WTC11 (cell line): ENCODE measurements around the gene TDRD9.

Experiments used
- ETV6 ChIP-seq: sonication (generic); formaldehyde crosslinking; IDR thresholded peaks from 2 replicates; pipeline ENCODE4 v1.8.1; 2022; ENCODE audit warnings: mild to moderate bottlenecking, missing genetic modification reagents
- JAZF1 ChIP-seq: fragments of 250-450 bp; sonication (Bioruptor Pico); IDR thresholded peaks from 2 replicates; pipeline ENCODE4 v1.9.0; 2021; ENCODE audit warnings: moderate library complexity, mild to moderate bottlenecking, inconsistent platforms
- OVOL2 ChIP-seq: fragments of 250-450 bp; sonication (Bioruptor Pico); IDR thresholded peaks from 2 replicates; pipeline ENCODE4 v1.9.0; 2021; ENCODE audit warnings: mild to moderate bottlenecking, borderline replicate concordance
- ZNF317 ChIP-seq: sonication (generic); formaldehyde crosslinking; IDR thresholded peaks from 2 replicates; pipeline ENCODE4 v1.8.1; 2023; ENCODE audit warnings: low read depth, mild to moderate bottlenecking, moderate library complexity, missing genetic modification reagents, borderline replicate concordance
- ZNF423 ChIP-seq: fragments of 250-450 bp; sonication (Bioruptor Pico); IDR thresholded peaks from 2 replicates; pipeline ENCODE4 v2.1.2; 2022; ENCODE audit warnings: mild to moderate bottlenecking, moderate library complexity
- TF ChIP-seq, protein P1 (sequence below): fragments of 250-450 bp; sonication (Bioruptor Pico); IDR thresholded peaks from 2 replicates; pipeline ENCODE4 v2.1.2; 2022; ENCODE audit warnings: mild to moderate bottlenecking, moderate library complexity
- TF ChIP-seq, protein P2 (sequence below): sonication (generic); formaldehyde crosslinking; IDR thresholded peaks from 2 replicates; pipeline ENCODE4 v1.8.0; 2022; ENCODE audit warnings: mild to moderate bottlenecking, missing genetic modification reagents
- TF ChIP-seq, protein P3 (sequence below): fragments of 200-600 bp; IDR thresholded peaks from 2 replicates; pipeline ENCODE4 v1.8.0; 2022; ENCODE audit warnings: antibody characterized with exemption
- TF ChIP-seq, protein P4 (sequence below): sonication (generic); formaldehyde crosslinking; conservative IDR thresholded peaks from 2 replicates; pipeline ENCODE4 v1.8.1; 2022; ENCODE audit warnings: mild to moderate bottlenecking, missing genetic modification reagents
- TF ChIP-seq, protein P5 (sequence below): sonication (generic); formaldehyde crosslinking; IDR thresholded peaks from 2 replicates; pipeline ENCODE4 v1.8.0; 2022; ENCODE audit warnings: mild to moderate bottlenecking, missing genetic modification reagents
- TF ChIP-seq, protein P6 (sequence below): sonication (generic); formaldehyde crosslinking; IDR thresholded peaks from 2 replicates; pipeline ENCODE4 v1.8.1; 2022; ENCODE audit warnings: mild to moderate bottlenecking, missing genetic modification reagents, moderate library complexity, borderline replicate concordance
- TF ChIP-seq, protein P7 (sequence below): sonication (generic); formaldehyde crosslinking; IDR thresholded peaks from 2 replicates; pipeline ENCODE4 v1.8.1; 2022; ENCODE audit warnings: mild to moderate bottlenecking, moderate library complexity, missing genetic modification reagents
- TF ChIP-seq, protein P8 (sequence below): sonication (generic); formaldehyde crosslinking; IDR thresholded peaks from 2 replicates; pipeline ENCODE4 v1.8.1; 2023; ENCODE audit warnings: mild to moderate bottlenecking, missing genetic modification reagents, borderline replicate concordance

DNA sequence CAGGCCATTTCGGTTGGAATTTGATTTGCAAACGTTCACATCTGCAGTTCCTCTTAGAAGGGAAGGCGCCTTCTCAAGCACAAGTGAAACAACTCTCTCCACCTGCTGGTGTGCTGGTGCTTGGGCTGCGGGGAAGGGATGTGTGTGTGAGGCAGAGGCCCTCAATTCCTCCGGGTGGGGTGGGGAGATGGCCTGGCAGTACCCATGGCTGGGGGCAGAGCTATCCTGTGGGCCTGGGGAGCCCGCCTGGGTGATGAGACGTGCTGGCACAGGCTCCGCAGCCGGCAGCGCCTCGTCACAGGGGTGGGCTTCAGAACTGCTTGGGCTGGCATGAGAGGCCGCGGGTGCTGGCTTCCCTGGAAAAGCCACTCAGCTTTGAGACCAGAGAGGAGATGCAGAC lies 28.9 kb upstream of the TDRD9 start:
- no peak for TF ChIP-seq ZNF317
- TF ChIP-seq, protein P1, sequence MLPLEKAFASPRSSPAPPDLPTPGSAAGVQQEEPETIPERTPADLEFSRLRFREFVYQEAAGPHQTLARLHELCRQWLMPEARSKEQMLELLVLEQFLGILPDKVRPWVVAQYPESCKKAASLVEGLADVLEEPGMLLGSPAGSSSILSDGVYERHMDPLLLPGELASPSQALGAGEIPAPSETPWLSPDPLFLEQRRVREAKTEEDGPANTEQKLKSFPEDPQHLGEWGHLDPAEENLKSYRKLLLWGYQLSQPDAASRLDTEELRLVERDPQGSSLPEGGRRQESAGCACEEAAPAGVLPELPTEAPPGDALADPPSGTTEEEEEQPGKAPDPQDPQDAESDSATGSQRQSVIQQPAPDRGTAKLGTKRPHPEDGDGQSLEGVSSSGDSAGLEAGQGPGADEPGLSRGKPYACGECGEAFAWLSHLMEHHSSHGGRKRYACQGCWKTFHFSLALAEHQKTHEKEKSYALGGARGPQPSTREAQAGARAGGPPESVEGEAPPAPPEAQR: no peak
- no peak for TF ChIP-seq ETV6 (CRISPR knock-in tag)
- TF ChIP-seq, protein P2, sequence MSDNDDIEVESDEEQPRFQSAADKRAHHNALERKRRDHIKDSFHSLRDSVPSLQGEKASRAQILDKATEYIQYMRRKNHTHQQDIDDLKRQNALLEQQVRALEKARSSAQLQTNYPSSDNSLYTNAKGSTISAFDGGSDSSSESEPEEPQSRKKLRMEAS (CRISPR knock-in tag): no peak
- TF ChIP-seq, protein P3, sequence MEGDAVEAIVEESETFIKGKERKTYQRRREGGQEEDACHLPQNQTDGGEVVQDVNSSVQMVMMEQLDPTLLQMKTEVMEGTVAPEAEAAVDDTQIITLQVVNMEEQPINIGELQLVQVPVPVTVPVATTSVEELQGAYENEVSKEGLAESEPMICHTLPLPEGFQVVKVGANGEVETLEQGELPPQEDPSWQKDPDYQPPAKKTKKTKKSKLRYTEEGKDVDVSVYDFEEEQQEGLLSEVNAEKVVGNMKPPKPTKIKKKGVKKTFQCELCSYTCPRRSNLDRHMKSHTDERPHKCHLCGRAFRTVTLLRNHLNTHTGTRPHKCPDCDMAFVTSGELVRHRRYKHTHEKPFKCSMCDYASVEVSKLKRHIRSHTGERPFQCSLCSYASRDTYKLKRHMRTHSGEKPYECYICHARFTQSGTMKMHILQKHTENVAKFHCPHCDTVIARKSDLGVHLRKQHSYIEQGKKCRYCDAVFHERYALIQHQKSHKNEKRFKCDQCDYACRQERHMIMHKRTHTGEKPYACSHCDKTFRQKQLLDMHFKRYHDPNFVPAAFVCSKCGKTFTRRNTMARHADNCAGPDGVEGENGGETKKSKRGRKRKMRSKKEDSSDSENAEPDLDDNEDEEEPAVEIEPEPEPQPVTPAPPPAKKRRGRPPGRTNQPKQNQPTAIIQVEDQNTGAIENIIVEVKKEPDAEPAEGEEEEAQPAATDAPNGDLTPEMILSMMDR: no peak
- no peak for TF ChIP-seq ZNF423
- TF ChIP-seq, protein P4, sequence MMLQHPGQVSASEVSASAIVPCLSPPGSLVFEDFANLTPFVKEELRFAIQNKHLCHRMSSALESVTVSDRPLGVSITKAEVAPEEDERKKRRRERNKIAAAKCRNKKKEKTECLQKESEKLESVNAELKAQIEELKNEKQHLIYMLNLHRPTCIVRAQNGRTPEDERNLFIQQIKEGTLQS (CRISPR knock-in tag): no peak
- TF ChIP-seq OVOL2 (CRISPR knock-in tag): no peak
- no peak for TF ChIP-seq JAZF1 (CRISPR knock-in tag)
- TF ChIP-seq, protein P5, sequence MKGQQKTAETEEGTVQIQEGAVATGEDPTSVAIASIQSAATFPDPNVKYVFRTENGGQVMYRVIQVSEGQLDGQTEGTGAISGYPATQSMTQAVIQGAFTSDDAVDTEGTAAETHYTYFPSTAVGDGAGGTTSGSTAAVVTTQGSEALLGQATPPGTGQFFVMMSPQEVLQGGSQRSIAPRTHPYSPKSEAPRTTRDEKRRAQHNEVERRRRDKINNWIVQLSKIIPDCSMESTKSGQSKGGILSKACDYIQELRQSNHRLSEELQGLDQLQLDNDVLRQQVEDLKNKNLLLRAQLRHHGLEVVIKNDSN (CRISPR knock-in tag): no peak
- TF ChIP-seq, protein P6, sequence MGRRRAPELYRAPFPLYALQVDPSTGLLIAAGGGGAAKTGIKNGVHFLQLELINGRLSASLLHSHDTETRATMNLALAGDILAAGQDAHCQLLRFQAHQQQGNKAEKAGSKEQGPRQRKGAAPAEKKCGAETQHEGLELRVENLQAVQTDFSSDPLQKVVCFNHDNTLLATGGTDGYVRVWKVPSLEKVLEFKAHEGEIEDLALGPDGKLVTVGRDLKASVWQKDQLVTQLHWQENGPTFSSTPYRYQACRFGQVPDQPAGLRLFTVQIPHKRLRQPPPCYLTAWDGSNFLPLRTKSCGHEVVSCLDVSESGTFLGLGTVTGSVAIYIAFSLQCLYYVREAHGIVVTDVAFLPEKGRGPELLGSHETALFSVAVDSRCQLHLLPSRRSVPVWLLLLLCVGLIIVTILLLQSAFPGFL (CRISPR knock-in tag): no peak
- TF ChIP-seq, protein P7, sequence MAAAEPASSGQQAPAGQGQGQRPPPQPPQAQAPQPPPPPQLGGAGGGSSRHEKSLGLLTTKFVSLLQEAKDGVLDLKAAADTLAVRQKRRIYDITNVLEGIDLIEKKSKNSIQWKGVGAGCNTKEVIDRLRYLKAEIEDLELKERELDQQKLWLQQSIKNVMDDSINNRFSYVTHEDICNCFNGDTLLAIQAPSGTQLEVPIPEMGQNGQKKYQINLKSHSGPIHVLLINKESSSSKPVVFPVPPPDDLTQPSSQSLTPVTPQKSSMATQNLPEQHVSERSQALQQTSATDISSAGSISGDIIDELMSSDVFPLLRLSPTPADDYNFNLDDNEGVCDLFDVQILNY (CRISPR knock-in tag): no peak
- TF ChIP-seq, protein P8, sequence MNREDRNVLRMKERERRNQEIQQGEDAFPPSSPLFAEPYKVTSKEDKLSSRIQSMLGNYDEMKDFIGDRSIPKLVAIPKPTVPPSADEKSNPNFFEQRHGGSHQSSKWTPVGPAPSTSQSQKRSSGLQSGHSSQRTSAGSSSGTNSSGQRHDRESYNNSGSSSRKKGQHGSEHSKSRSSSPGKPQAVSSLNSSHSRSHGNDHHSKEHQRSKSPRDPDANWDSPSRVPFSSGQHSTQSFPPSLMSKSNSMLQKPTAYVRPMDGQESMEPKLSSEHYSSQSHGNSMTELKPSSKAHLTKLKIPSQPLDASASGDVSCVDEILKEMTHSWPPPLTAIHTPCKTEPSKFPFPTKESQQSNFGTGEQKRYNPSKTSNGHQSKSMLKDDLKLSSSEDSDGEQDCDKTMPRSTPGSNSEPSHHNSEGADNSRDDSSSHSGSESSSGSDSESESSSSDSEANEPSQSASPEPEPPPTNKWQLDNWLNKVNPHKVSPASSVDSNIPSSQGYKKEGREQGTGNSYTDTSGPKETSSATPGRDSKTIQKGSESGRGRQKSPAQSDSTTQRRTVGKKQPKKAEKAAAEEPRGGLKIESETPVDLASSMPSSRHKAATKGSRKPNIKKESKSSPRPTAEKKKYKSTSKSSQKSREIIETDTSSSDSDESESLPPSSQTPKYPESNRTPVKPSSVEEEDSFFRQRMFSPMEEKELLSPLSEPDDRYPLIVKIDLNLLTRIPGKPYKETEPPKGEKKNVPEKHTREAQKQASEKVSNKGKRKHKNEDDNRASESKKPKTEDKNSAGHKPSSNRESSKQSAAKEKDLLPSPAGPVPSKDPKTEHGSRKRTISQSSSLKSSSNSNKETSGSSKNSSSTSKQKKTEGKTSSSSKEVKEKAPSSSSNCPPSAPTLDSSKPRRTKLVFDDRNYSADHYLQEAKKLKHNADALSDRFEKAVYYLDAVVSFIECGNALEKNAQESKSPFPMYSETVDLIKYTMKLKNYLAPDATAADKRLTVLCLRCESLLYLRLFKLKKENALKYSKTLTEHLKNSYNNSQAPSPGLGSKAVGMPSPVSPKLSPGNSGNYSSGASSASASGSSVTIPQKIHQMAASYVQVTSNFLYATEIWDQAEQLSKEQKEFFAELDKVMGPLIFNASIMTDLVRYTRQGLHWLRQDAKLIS (CRISPR knock-in tag): no peak
